IPS-18a (cell line): ENCODE data around the gene IRF1.
"Not testable (repeated sequence)": the region's sequence is repeated elsewhere in the genome, so short reads cannot be mapped to it uniquely, and the experiment has no call there.

Source experiments
- H3K27ac ChIP-seq: one replicate; pipeline ENCODE4 v1.5.1; 2013; ENCODE audit warnings: low read length
- H3K27me3 ChIP-seq: one replicate; pipeline ENCODE4 v1.6.1; 2013; ENCODE audit warnings: mild to moderate bottlenecking, low read length; ENCODE audit not compliant: control insufficient read depth, insufficient read depth
- H3K36me3 ChIP-seq: one replicate; pipeline ENCODE4 v1.6.1; 2013; ENCODE audit warnings: low read depth, low read length; ENCODE audit not compliant: control insufficient read depth
- H3K4me1 ChIP-seq: one replicate; pipeline ENCODE4 v1.6.1; 2013; ENCODE audit warnings: low read depth, low read length; ENCODE audit not compliant: control insufficient read depth
- H3K4me3 ChIP-seq: one replicate; pipeline ENCODE4 v1.5.1; 2013; ENCODE audit warnings: low read length
- H3K9ac ChIP-seq: one replicate; pipeline ENCODE4 v1.6.1; 2013; ENCODE audit warnings: mild to moderate bottlenecking, low read length, moderate library complexity
- H3K9me3 ChIP-seq: one replicate; pipeline ENCODE4 v1.6.1; 2013; ENCODE audit warnings: low read depth, low read length; ENCODE audit not compliant: control insufficient read depth

Gene IRF1

GRCh38 chr5:132491368-132492364 is 1.1 kb upstream of the IRF1 start:
- peak overlapping the region; percentile 70 for H3K4me3 ChIP-seq
- H3K4me1 ChIP-seq, result peaks cover 21% of the 10 kb centered on the region
- H3K27me3 ChIP-seq, result peaks cover 40% of the 10 kb centered on the region
- peak overlapping the region; percentile 21 for H3K9ac ChIP-seq
- H3K36me3 ChIP-seq, result peaks cover 5% of the 10 kb centered on the region
- no peaks in the 10 kb centered on the region for H3K9me3 ChIP-seq
- H3K27ac ChIP-seq, result no peak overlapping the region

- no peaks in the 10 kb centered on the region for H3K9me3 ChIP-seq
- peaks cover 20% of the 10 kb centered on the region for H3K36me3 ChIP-seq
- H3K9ac ChIP-seq, result no peak overlapping the region
- no peak overlapping the region for H3K27ac ChIP-seq
- peaks cover 15% of the 10 kb centered on the region for H3K4me1 ChIP-seq
- peaks cover 40% of the 10 kb centered on the region for H3K27me3 ChIP-seq
- H3K4me3 ChIP-seq, result peak overlapping the region; percentile 70
These were observed 596 bp downstream of the IRF1 start for GRCh38 chr5:132489871-132490483.

- Histone ChIP-seq H3K27ac (no peak overlapping the region), H3K9me3 (no peaks in the 10 kb centered on the region), H3K4me1 (peaks cover 15% of the 10 kb centered on the region), H3K4me3 (peak overlapping the region; percentile 68), H3K36me3 (peaks cover 24% of the 10 kb centered on the region), H3K27me3 (peaks cover 40% of the 10 kb centered on the region), H3K9ac (no peak overlapping the region)
These were observed 1.4 kb downstream of the IRF1 start for GRCh38 chr5:132489051-132489770.

- no peak overlapping the region for H3K9ac ChIP-seq
- H3K4me3 ChIP-seq, result no peak overlapping the region
- H3K36me3 ChIP-seq, result peaks cover 30% of the 10 kb centered on the region
- H3K27ac ChIP-seq, result no peak overlapping the region
- peaks cover 15% of the 10 kb centered on the region for H3K4me1 ChIP-seq
- peaks cover 34% of the 10 kb centered on the region for H3K27me3 ChIP-seq
- no peaks in the 10 kb centered on the region for H3K9me3 ChIP-seq
These were observed 2.0 kb downstream of the IRF1 start for GRCh38 chr5:132488590-132488989.

GRCh38 chr5:132487841-132488555 is 2.6 kb downstream of the IRF1 start:
- Histone ChIP-seq H3K4me3 (no peak overlapping the region), H3K27ac (no peak overlapping the region), H3K9me3 (no peaks in the 10 kb centered on the region), H3K4me1 (peaks cover 15% of the 10 kb centered on the region), H3K27me3 (peaks cover 28% of the 10 kb centered on the region), H3K9ac (no peak overlapping the region), H3K36me3 (peaks cover 31% of the 10 kb centered on the region)

- Histone ChIP-seq H3K36me3 (peaks cover 31% of the 10 kb centered on the region), H3K27me3 (peaks cover 19% of the 10 kb centered on the region), H3K4me1 (peaks cover 15% of the 10 kb centered on the region), H3K9me3 (no peaks in the 10 kb centered on the region), H3K27ac (no peak overlapping the region), H3K4me3 (no peak overlapping the region), H3K9ac (no peak overlapping the region)
These were observed 3.5 kb downstream of the IRF1 start for GRCh38 chr5:132487095-132487428.

GRCh38 chr5:132486318-132487094 is 4.1 kb downstream of the IRF1 start:
- H3K4me3 ChIP-seq, result no peak overlapping the region

GRCh38 chr5:132485641-132486317 is 4.8 kb downstream of the IRF1 start:
- Histone ChIP-seq H3K9ac (no peak overlapping the region), H3K36me3 (peaks cover 31% of the 10 kb centered on the region), H3K27ac (no peak overlapping the region), H3K9me3 (no peaks in the 10 kb centered on the region), H3K4me1 (peaks cover 5% of the 10 kb centered on the region), H3K4me3 (no peak overlapping the region), H3K27me3 (peaks cover 8% of the 10 kb centered on the region)

More at GRCh38 chr5:132486318-132487094, 4.1 kb downstream of the IRF1 start:
- peaks cover 11% of the 10 kb centered on the region for H3K4me1 ChIP-seq
- no peak overlapping the region for H3K9ac ChIP-seq
- H3K27me3 ChIP-seq, result peaks cover 13% of the 10 kb centered on the region
- H3K27ac ChIP-seq, result no peak overlapping the region
- no peaks in the 10 kb centered on the region for H3K9me3 ChIP-seq
- peaks cover 31% of the 10 kb centered on the region for H3K36me3 ChIP-seq

- H3K4me3 ChIP-seq, H3K9me3 ChIP-seq, H3K27me3 ChIP-seq, H3K27ac ChIP-seq, H3K4me1 ChIP-seq, H3K9ac ChIP-seq: not testable (repeated sequence)
- peaks cover 31% of the 10 kb centered on the region for H3K36me3 ChIP-seq
These were observed 5.5 kb downstream of the IRF1 start for GRCh38 chr5:132484876-132485640.

- Histone ChIP-seq H3K4me3 (no peak overlapping the region), H3K4me1 (no peaks in the 10 kb centered on the region), H3K36me3 (peaks cover 31% of the 10 kb centered on the region), H3K27ac (no peak overlapping the region), H3K9ac (no peak overlapping the region), H3K9me3 (no peaks in the 10 kb centered on the region), H3K27me3 (peaks cover 4% of the 10 kb centered on the region)
These were observed 6.2 kb downstream of the IRF1 start for GRCh38 chr5:132484391-132484725.
